ENCODE data around the gene SFT2D1. TPM values are rescaled to one million over a fixed set of nuclear protein-coding genes. Genes with fewer than 3 reads are reported as not detected.

The SFT2D1 gene
- total RNA-seq, 2 donors from 2014 or later = 11.5 to 28.0 TPM

DNA sequence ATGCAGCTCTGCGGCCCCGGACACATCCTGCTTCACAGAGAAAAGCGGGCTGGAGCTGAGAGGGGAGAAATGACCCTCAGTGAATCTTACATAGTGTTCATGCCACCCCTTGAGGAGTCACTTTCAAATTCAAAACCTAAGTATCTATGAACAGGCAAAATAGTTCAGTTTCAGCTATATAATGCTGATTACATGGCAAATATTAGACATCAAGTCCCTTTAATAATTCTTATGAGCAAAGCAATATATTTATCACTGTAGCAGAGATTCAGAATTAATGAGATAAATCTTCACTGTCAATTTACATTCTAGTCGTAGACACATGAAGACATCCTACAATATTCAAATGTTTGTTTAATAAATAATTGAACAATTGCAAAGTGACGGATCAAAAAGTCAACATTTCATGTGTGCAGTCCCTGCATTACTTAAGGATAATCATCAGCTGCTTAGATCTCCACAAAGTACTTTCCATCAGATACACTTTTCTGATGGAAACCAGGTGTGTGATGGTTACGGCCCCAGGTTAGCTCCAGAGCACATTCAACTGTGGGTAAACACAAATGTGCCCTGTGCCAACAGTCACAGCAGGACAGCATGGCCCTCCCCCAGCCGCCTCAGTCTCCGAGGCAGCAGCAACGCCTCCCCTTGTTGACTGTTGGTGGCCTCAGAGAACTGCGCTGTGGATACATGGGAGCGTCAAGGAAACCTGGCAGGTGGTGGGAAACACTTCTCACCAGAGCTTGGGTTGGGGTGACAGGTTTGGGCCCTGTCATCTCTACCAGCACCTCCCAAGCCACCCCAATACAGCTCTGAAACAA lies 33.4 kb downstream of the SFT2D1 start:
- H3K27me3 ChIP-seq = peaks cover 0 to 4% of the 10 kb centered on the region in 2 donors
- WGBS, 2 donors = 37 to 47% methylated on average over 9 to 11 of the region's 11 CpGs

GRCh38 chr6:166308033-166308768 lies 34.1 kb downstream of the SFT2D1 start, which contains the start of gene PRR18:
Gene PRR18, minus strand, starts transcription at chr6:166308392. Its CDS starts 250 bp downstream, at chr6:166308142.
- WGBS, 2 donors = 4 to 40% methylated on average over 3 to 55 of the region's 74 CpGs
- no peaks in the 10 kb centered on the region for H3K36me3 ChIP-seq (replicated peaks in 1 of 2; ENCODE audit: insufficient read depth in 1 of 2, low read depth in 2 of 2)
- H3K4me1 ChIP-seq = peaks cover 22% of the 10 kb centered on the region
- H3K9me3 ChIP-seq = no peaks in the 10 kb centered on the region
- intact Hi-C loops (cut with DNase I) = no loop called here
- peak; percentile 14 to 41 (median 26) for DNase-seq
- ATAC-seq = peak; percentile 45
- TF ChIP-seq POLR2A (IDR thresholded peaks at IDR 0.05) (peak in 1 of 3 donors; percentile 14), CTCF (IDR thresholded peaks at IDR 0.05) (no peak)
- no peak within 1 kb of the TSS for H3K27ac ChIP-seq
- peak within 1 kb of the TSS; percentile 5 to 25 for H3K4me3 ChIP-seq
- peaks cover 0 to 4% of the 10 kb centered on the region in 2 donors for H3K27me3 ChIP-seq

More for the DNA sequence above, 33.4 kb downstream of the SFT2D1 start:
- peak in 3 of 4 donors; percentile 28 to 44 (median 30) for DNase-seq
- no peak overlapping the region for H3K27ac ChIP-seq
- TF ChIP-seq CTCF (IDR thresholded peaks at IDR 0.05) (no peak), POLR2A (IDR thresholded peaks at IDR 0.05) (no peak)
- H3K4me3 ChIP-seq = no peak overlapping the region
- H3K4me1 ChIP-seq = peaks cover 22% of the 10 kb centered on the region
- H3K36me3 ChIP-seq (replicated peaks in 1 of 2; ENCODE audit: insufficient read depth in 1 of 2, low read depth in 2 of 2) = no peaks in the 10 kb centered on the region
- no peak for ATAC-seq
- H3K9me3 ChIP-seq = no peaks in the 10 kb centered on the region
- intact Hi-C loops (cut with DNase I) = no loop called here

- peaks cover 22% of the 10 kb centered on the region for H3K4me1 ChIP-seq
- no peak overlapping the region for H3K27ac ChIP-seq
- TF ChIP-seq CTCF (IDR thresholded peaks at IDR 0.05) = no peak
- TF ChIP-seq POLR2A (IDR thresholded peaks at IDR 0.05) = no peak
- peaks cover 0 to 4% of the 10 kb centered on the region in 2 donors for H3K27me3 ChIP-seq
- intact Hi-C loops (cut with DNase I) = no loop called here
- no peaks in the 10 kb centered on the region for H3K9me3 ChIP-seq
- DNase-seq (peak in 3 of 4 donors; percentile 17 to 35 (median 23)), ATAC-seq (peak; percentile 53)
- no peaks in the 10 kb centered on the region for H3K36me3 ChIP-seq (replicated peaks in 1 of 2; ENCODE audit: insufficient read depth in 1 of 2, low read depth in 2 of 2)
- WGBS, 2 donors = 4 to 5% methylated on average over 16 to 110 of the region's 115 CpGs
- H3K4me3 ChIP-seq = peak overlapping the region in 1 of 2 donors; percentile 25
These were observed 35.0 kb downstream of the SFT2D1 start for GRCh38 chr6:166307082-166308032.

GRCh38 chr6:166306378-166307081 lies 35.8 kb downstream of the SFT2D1 start:
- H3K27ac ChIP-seq = no peak overlapping the region
- H3K27me3 ChIP-seq = peaks cover 0 to 4% of the 10 kb centered on the region in 2 donors
- TF ChIP-seq POLR2A (IDR thresholded peaks at IDR 0.05) = no peak
- TF ChIP-seq CTCF (IDR thresholded peaks at IDR 0.05) = no peak
- ATAC-seq = no peak
- no peaks in the 10 kb centered on the region for H3K36me3 ChIP-seq (replicated peaks in 1 of 2; ENCODE audit: insufficient read depth in 1 of 2, low read depth in 2 of 2)
- intact Hi-C loops (cut with DNase I) = no loop called here
- no peak overlapping the region for H3K4me3 ChIP-seq
- WGBS, 2 donors = 57 to 59% methylated on average over 25 to 31 of the region's 34 CpGs
- no peak for DNase-seq
- peaks cover 22% of the 10 kb centered on the region for H3K4me1 ChIP-seq
- no peaks in the 10 kb centered on the region for H3K9me3 ChIP-seq

Data from body of pancreas (tissue), 4 donors.